Breast epithelium (tissue), 4 donors: ENCODE measurements around the gene TLK1. TPM values are rescaled to one million over a fixed set of nuclear protein-coding genes. Genes with fewer than 3 reads are reported as not detected.

Source experiments
- DNase-seq, 2 donors: peaks; one replicate each; pipeline ENCODE4 v3.0.0-alpha.2; 2019; ENCODE audit warnings: low spot score in 2 of 2
- H3K27ac ChIP-seq, 2 donors: fragments of 200-600 bp; sonication (generic) in 1 of 2; one replicate each; pipeline ENCODE4 v1.5.1; 2016 to 2019; ENCODE audit warnings: mild to moderate bottlenecking in 1 of 2
- H3K27me3 ChIP-seq, 2 donors: fragments of 200-600 bp; sonication (generic) in 1 of 2; one replicate each; pipeline versions ENCODE4 v1.5.1 to v1.6.0; 2017 to 2019; ENCODE audit warnings: control low read depth in 1 of 2, mild to moderate bottlenecking in 1 of 2
- H3K36me3 ChIP-seq: fragments of 200-600 bp; one replicate; pipeline ENCODE4 v1.5.1; 2019
- H3K4me1 ChIP-seq, 2 donors: fragments of 200-600 bp; sonication (generic); one replicate each; pipeline ENCODE4 v1.5.1; 2016 to 2019; ENCODE audit warnings: control low read depth in 1 of 2
- H3K4me3 ChIP-seq, 3 donors: fragments of 200-600 bp; sonication (generic); 1 replicate in 2 of 3; 2 replicates in 1 of 3; pipeline ENCODE4 v1.5.1; 2016 to 2019; ENCODE audit warnings: mild to moderate bottlenecking in 3 of 3, moderate library complexity in 2 of 3
- H3K9me3 ChIP-seq, 2 donors: fragments of 200-600 bp; sonication (generic) in 1 of 2; one replicate each; pipeline ENCODE4 v1.5.1; 2016 to 2019; ENCODE audit warnings: control low read depth in 1 of 2
- CTCF ChIP-seq, 3 donors: fragments of 450-650 bp; IDR thresholded peaks; one replicate each; pipeline ENCODE4 v1.5.1; 2016 to 2017; ENCODE audit warnings: antibody characterized with exemption in 3 of 3, mild to moderate bottlenecking in 3 of 3, moderate library complexity in 3 of 3
- POLR2A ChIP-seq: fragments of 450-650 bp; IDR thresholded peaks from one replicate; pipeline ENCODE4 v1.6.1; 2016; ENCODE audit warnings: antibody characterized with exemption, mild to moderate bottlenecking, moderate library complexity
- POLR2AphosphoS5 ChIP-seq, 3 donors: sonication (generic); formaldehyde crosslinking; IDR thresholded peaks; one replicate each; pipeline ENCODE4 v1.6.1; 2017; ENCODE audit warnings: antibody characterized with exemption in 3 of 3
- intact Hi-C: fragments of 100-400 bp; cut with DNase I; formaldehyde crosslinking; loops from one replicate; pipeline ENCODE4 v1.15.1; 2023; ENCODE audit warnings: low total_unique reads
- total RNA-seq, 3 donors: library from RNA; depleted of rRNA; stranded (reverse); fragments of >200 nt; gene quantifications; one replicate each; pipeline ENCODE4 v1.1.0, GENCODE V29; 2016

TLK1 gene
- total RNA-seq, 3 donors from 2014 or later: 34.1 to 45.7 (median 40.6) TPM

GRCh38 chr2:171180229-171180930, 19.7 kb upstream of the TLK1 start:
- intact Hi-C loops: no loop called here
- Histone ChIP-seq H3K4me1 (no peaks in the 10 kb centered on the region), H3K27ac (no peak overlapping the region), H3K27me3 (no peaks in the 10 kb centered on the region), H3K9me3 (no peaks in the 10 kb centered on the region), H3K36me3 (no peaks in the 10 kb centered on the region), H3K4me3 (no peak overlapping the region)
- no peak for TF ChIP-seq POLR2A
- no peak for TF ChIP-seq POLR2AphosphoS5 (IDR thresholded peaks at IDR 0.05)
- TF ChIP-seq CTCF (IDR thresholded peaks at IDR 0.05): no peak
- no peak for DNase-seq

- TF ChIP-seq CTCF (IDR thresholded peaks at IDR 0.05) (no peak), POLR2AphosphoS5 (IDR thresholded peaks at IDR 0.05) (no peak), POLR2A (no peak)
- intact Hi-C loops: loop anchor here (10.0 kb wide), 1 partner anchor 996 kb away; no protein-coding TSS in a partner anchor
- Histone ChIP-seq H3K36me3 (no peaks in the 10 kb centered on the region), H3K4me1 (no peaks in the 10 kb centered on the region), H3K27me3 (no peaks in the 10 kb centered on the region), H3K27ac (no peak overlapping the region), H3K9me3 (no peaks in the 10 kb centered on the region), H3K4me3 (no peak overlapping the region)
- DNase-seq: no peak
These were observed 18.3 kb upstream of the TLK1 start for GRCh38 chr2:171178993-171179392.

- H3K4me3 ChIP-seq: no peak overlapping the region
- no peaks in the 10 kb centered on the region for H3K36me3 ChIP-seq
- no peaks in the 10 kb centered on the region for H3K27me3 ChIP-seq
- DNase-seq: no peak
- intact Hi-C loops: loop anchor here (10.0 kb wide), 1 partner anchor 998 kb away; no protein-coding TSS in a partner anchor
- TF ChIP-seq POLR2AphosphoS5 (IDR thresholded peaks at IDR 0.05): no peak
- no peak for TF ChIP-seq CTCF (IDR thresholded peaks at IDR 0.05)
- TF ChIP-seq POLR2A: no peak
- no peaks in the 10 kb centered on the region for H3K4me1 ChIP-seq
- H3K27ac ChIP-seq: no peak overlapping the region
- H3K9me3 ChIP-seq: no peaks in the 10 kb centered on the region
These were observed 15.8 kb upstream of the TLK1 start for GRCh38 chr2:171176516-171176915.

- TF ChIP-seq POLR2A (no peak), POLR2AphosphoS5 (IDR thresholded peaks at IDR 0.05) (no peak), CTCF (IDR thresholded peaks at IDR 0.05) (no peak)
- no peak for DNase-seq
- H3K27me3 ChIP-seq: no peaks in the 10 kb centered on the region
- no peaks in the 10 kb centered on the region for H3K36me3 ChIP-seq
- intact Hi-C loops: loop anchor here (10.0 kb wide), 1 partner anchor 1001 kb away; no protein-coding TSS in a partner anchor
- no peaks in the 10 kb centered on the region for H3K9me3 ChIP-seq
- no peak overlapping the region for H3K4me3 ChIP-seq
- no peaks in the 10 kb centered on the region for H3K4me1 ChIP-seq
- H3K27ac ChIP-seq: no peak overlapping the region
These were observed 13.4 kb upstream of the TLK1 start for GRCh38 chr2:171174075-171174474.

GRCh38 chr2:171173087-171173486, 12.4 kb upstream of the TLK1 start:
- Histone ChIP-seq H3K27me3 (no peaks in the 10 kb centered on the region), H3K36me3 (no peaks in the 10 kb centered on the region), H3K4me1 (no peaks in the 10 kb centered on the region), H3K4me3 (no peak overlapping the region), H3K27ac (no peak overlapping the region), H3K9me3 (no peaks in the 10 kb centered on the region)
- TF ChIP-seq POLR2AphosphoS5 (IDR thresholded peaks at IDR 0.05): no peak
- TF ChIP-seq POLR2A: no peak
- no peak for TF ChIP-seq CTCF (IDR thresholded peaks at IDR 0.05)
- DNase-seq: no peak
- intact Hi-C loops: loop anchor here (10.0 kb wide), 1 partner anchor 1002 kb away; no protein-coding TSS in a partner anchor
